ENCODE data around the gene CLEC16A. TPM values are rescaled to one million over a fixed set of nuclear protein-coding genes. Genes with fewer than 3 reads are reported as not detected.

The CLEC16A gene
- total RNA-seq, 2 donors from 2014 or later, result 46.6 to 47.6 TPM

GRCh38 chr16:11212798-11213196 lies 268.4 kb downstream of the CLEC16A start:
- no peaks in the 10 kb centered on the region for H3K27me3 ChIP-seq (replicated peaks; ENCODE audit: insufficient read depth)
- ATAC-seq (ENCODE audit: insufficient number of reproducible peaks, low FRiP score, low read depth) (no peak), DNase-seq (ENCODE audit: low spot score) (no peak)
- TF ChIP-seq CTCF (IDR thresholded peaks at IDR 0.05), result no peak
- H3K4me1 ChIP-seq (ENCODE audit: control insufficient read depth in 1 of 2, low read depth in 2 of 2), result no peaks in the 10 kb centered on the region
- H3K27ac ChIP-seq, result no peak overlapping the region
- no peaks in the 10 kb centered on the region for H3K36me3 ChIP-seq
- H3K4me3 ChIP-seq, result no peak overlapping the region
- peaks cover 6% of the 10 kb centered on the region for H3K9me3 ChIP-seq

GRCh38 chr16:11213373-11213772 lies 269.0 kb downstream of the CLEC16A start:
- ATAC-seq (ENCODE audit: insufficient number of reproducible peaks, low FRiP score, low read depth) (no peak), DNase-seq (ENCODE audit: low spot score) (no peak)
- peaks cover 6% of the 10 kb centered on the region for H3K9me3 ChIP-seq
- H3K36me3 ChIP-seq, result no peaks in the 10 kb centered on the region
- no peaks in the 10 kb centered on the region for H3K4me1 ChIP-seq (ENCODE audit: control insufficient read depth in 1 of 2, low read depth in 2 of 2)
- H3K27ac ChIP-seq, result no peak overlapping the region
- no peak for TF ChIP-seq CTCF (IDR thresholded peaks at IDR 0.05)
- H3K4me3 ChIP-seq, result no peak overlapping the region
- no peaks in the 10 kb centered on the region for H3K27me3 ChIP-seq (replicated peaks; ENCODE audit: insufficient read depth)

- DNase-seq (ENCODE audit: low spot score) (no peak), ATAC-seq (ENCODE audit: insufficient number of reproducible peaks, low FRiP score, low read depth) (no peak)
- H3K9me3 ChIP-seq, result peaks cover 6% of the 10 kb centered on the region
- no peak overlapping the region for H3K4me3 ChIP-seq
- H3K36me3 ChIP-seq, result no peaks in the 10 kb centered on the region
- no peak for TF ChIP-seq CTCF (IDR thresholded peaks at IDR 0.05)
- no peak overlapping the region for H3K27ac ChIP-seq
- H3K27me3 ChIP-seq (replicated peaks; ENCODE audit: insufficient read depth), result no peaks in the 10 kb centered on the region
- no peaks in the 10 kb centered on the region for H3K4me1 ChIP-seq (ENCODE audit: control insufficient read depth in 1 of 2, low read depth in 2 of 2)
Measured at GRCh38 chr16:11213799-11214198, 269.4 kb downstream of the CLEC16A start.

- ATAC-seq (ENCODE audit: insufficient number of reproducible peaks, low FRiP score, low read depth) (no peak), DNase-seq (ENCODE audit: low spot score) (no peak)
- TF ChIP-seq CTCF (IDR thresholded peaks at IDR 0.05), result no peak
Measured at GRCh38 chr16:11215935-11216556, 271.7 kb downstream of the CLEC16A start.

DNA sequence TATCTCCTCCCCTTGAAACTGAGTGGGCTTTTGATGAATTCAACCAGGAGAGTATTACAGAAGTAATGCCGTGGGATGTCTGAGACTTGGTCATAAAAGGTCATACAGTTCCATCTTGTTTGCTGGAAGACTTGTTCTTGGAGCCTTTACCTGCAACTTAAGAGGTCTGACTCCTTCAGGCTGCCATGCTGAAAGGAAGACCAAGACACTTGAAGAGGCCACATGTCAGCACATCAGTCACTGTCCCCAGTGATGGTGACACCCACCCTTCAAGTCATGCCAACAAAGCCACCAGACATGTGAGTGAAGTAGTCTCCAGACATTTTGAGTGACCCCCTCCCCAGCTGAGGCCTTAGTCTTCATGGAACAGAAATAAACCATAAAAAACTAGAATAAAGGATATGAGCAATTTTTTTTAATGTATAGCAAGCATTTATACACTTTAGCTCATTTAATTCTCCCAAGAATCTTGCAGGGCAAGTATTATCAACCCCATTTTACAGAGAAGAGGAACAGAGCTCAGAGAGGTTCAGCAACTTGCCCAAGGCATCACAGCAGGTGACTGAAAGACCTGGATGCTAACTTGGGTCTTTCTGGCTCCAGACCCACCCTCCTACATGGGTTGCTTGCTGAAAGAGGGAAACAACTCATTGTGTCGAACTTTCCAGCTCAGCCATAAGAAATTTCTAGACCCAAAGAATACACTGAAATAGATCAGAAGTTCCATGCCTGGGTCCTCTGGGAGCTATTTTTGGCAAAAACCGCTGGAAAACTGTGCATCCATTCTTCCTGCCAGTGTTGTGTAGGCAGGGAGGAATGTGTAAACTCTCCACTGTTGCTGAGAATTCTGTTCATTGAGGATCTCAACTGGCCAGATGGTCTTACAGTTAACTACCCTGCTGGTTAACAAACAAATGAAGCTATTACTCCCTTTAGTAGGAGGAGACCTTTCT lies 273.6 kb downstream of the CLEC16A start:
- no peak for DNase-seq (ENCODE audit: low spot score)
- Histone ChIP-seq H3K9me3 (peaks cover 6% of the 10 kb centered on the region), H3K27ac (no peak overlapping the region), H3K36me3 (no peaks in the 10 kb centered on the region), H3K4me1 (ENCODE audit: control insufficient read depth in 1 of 2, low read depth in 2 of 2) (no peaks in the 10 kb centered on the region), H3K4me3 (no peak overlapping the region), H3K27me3 (replicated peaks; ENCODE audit: insufficient read depth) (no peaks in the 10 kb centered on the region)
- ATAC-seq (ENCODE audit: insufficient number of reproducible peaks, low FRiP score, low read depth), result no peak
- TF ChIP-seq CTCF (IDR thresholded peaks at IDR 0.05), result no peak

More at GRCh38 chr16:11215935-11216556, 271.7 kb downstream of the CLEC16A start:
- Histone ChIP-seq H3K27me3 (replicated peaks; ENCODE audit: insufficient read depth) (no peaks in the 10 kb centered on the region), H3K36me3 (no peaks in the 10 kb centered on the region), H3K4me1 (ENCODE audit: control insufficient read depth in 1 of 2, low read depth in 2 of 2) (no peaks in the 10 kb centered on the region), H3K4me3 (no peak overlapping the region), H3K9me3 (peaks cover 6% of the 10 kb centered on the region), H3K27ac (no peak overlapping the region)
